Measurements from ENCODE around the gene PRKCH.

DNA sequence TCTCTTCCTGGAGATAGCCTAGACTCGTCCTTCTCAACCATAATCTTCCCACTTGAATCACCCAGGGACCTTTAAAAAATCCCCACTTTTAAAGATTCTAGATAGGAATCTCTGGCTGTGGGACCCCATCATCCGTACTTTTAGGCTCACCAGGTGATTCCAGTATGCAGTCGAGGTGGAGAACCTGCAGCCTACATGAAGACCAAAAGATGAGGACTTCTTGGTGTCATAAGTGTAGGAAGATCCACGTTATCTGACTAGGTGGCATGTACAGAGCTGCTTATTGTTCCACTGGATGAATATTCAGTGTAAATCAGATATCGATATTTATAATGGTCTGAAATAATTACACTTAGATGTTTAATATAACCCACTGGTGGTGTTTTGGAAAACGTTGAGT, 2.6 kb downstream of the PRKCH start:
- TF ChIP-seq EP300 (IDR thresholded peaks at IDR 0.05) (no peak), POLR2AphosphoS5 (IDR thresholded peaks at IDR 0.05) (no peak), POLR2A (IDR thresholded peaks at IDR 0.05) (no peak)
- TF ChIP-seq, protein P1, sequence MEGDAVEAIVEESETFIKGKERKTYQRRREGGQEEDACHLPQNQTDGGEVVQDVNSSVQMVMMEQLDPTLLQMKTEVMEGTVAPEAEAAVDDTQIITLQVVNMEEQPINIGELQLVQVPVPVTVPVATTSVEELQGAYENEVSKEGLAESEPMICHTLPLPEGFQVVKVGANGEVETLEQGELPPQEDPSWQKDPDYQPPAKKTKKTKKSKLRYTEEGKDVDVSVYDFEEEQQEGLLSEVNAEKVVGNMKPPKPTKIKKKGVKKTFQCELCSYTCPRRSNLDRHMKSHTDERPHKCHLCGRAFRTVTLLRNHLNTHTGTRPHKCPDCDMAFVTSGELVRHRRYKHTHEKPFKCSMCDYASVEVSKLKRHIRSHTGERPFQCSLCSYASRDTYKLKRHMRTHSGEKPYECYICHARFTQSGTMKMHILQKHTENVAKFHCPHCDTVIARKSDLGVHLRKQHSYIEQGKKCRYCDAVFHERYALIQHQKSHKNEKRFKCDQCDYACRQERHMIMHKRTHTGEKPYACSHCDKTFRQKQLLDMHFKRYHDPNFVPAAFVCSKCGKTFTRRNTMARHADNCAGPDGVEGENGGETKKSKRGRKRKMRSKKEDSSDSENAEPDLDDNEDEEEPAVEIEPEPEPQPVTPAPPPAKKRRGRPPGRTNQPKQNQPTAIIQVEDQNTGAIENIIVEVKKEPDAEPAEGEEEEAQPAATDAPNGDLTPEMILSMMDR (IDR thresholded peaks at IDR 0.05) = no peak
